ENCODE results near the gene UEVLD. TPM values are rescaled to one million over a fixed set of nuclear protein-coding genes. Genes with fewer than 3 reads are reported as not detected.

Gene UEVLD
- total RNA-seq, 1 experiment from 2014 or later: 31.6 TPM

DNA sequence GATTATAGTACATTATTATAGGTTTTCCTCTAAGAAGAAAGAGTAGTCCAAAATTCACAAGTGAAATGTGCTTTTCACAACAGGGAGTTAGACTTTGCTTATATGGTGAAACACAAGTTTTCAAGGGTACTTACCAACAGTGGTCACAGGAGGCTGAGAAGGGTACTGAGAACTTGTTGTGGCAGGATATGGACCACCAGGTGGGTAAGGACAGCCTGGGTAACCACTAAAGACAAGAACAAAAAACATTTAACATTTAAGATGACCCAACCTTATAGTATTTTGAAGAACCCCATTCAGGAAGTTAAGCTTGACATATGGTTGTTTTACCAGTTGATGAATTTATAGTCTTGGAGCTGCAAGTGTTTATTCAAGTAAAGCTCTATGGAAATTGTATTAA is 86.2 kb downstream of the UEVLD start:
- ChIA-PET CTCF (no interaction called here), POLR2A (ENCODE audit: unreplicated experiment) (interaction anchor here (0.7 kb wide), 1 partner anchor 69 kb away, joined by 3 read pairs; no protein-coding TSS in a partner anchor)
- no peak overlapping the region for H2AFZ ChIP-seq
- no TSS peak for BruUV-seq (replicated peaks)
- H3K4me2 ChIP-seq: no peak overlapping the region
- H3K4me3 ChIP-seq: no peak overlapping the region
- no peaks in the 10 kb centered on the region for H3K4me1 ChIP-seq (replicated peaks; ENCODE audit: insufficient read depth)
- H3K9me2 ChIP-seq (ENCODE audit: insufficient read depth): no peaks in the 10 kb centered on the region
- H3K27me3 ChIP-seq (ENCODE audit: insufficient read depth, low read depth): no peaks in the 10 kb centered on the region
- no peaks in the 10 kb centered on the region for H3K79me2 ChIP-seq (ENCODE audit: low read depth)
- intact Hi-C loops (cut with micrococcal nuclease; ENCODE audit: unreplicated experiment): no loop called here
- H3F3A ChIP-seq (ENCODE audit: insufficient read depth, low read depth): peaks cover 5% of the 10 kb centered on the region; the same call in 1 of the 2 replicates
- peaks cover 57% of the 10 kb centered on the region for H3K36me3 ChIP-seq (ENCODE audit: low read depth)
- H3K9me3 ChIP-seq (ENCODE audit: insufficient read depth, low read depth): no peaks in the 10 kb centered on the region
- no peaks in the 10 kb centered on the region; the same call in 1 of the 2 replicates for H4K20me1 ChIP-seq (ENCODE audit: insufficient read depth)
- no peak overlapping the region for H3K27ac ChIP-seq
- no peak for DNase-seq
- TF ChIP-seq, protein P1, sequence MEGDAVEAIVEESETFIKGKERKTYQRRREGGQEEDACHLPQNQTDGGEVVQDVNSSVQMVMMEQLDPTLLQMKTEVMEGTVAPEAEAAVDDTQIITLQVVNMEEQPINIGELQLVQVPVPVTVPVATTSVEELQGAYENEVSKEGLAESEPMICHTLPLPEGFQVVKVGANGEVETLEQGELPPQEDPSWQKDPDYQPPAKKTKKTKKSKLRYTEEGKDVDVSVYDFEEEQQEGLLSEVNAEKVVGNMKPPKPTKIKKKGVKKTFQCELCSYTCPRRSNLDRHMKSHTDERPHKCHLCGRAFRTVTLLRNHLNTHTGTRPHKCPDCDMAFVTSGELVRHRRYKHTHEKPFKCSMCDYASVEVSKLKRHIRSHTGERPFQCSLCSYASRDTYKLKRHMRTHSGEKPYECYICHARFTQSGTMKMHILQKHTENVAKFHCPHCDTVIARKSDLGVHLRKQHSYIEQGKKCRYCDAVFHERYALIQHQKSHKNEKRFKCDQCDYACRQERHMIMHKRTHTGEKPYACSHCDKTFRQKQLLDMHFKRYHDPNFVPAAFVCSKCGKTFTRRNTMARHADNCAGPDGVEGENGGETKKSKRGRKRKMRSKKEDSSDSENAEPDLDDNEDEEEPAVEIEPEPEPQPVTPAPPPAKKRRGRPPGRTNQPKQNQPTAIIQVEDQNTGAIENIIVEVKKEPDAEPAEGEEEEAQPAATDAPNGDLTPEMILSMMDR (conservative IDR thresholded peaks at IDR 0.05): no peak
- TF ChIP-seq EZH2 (IDR thresholded peaks at IDR 0.05; ENCODE audit: low read depth): no peak

DNA sequence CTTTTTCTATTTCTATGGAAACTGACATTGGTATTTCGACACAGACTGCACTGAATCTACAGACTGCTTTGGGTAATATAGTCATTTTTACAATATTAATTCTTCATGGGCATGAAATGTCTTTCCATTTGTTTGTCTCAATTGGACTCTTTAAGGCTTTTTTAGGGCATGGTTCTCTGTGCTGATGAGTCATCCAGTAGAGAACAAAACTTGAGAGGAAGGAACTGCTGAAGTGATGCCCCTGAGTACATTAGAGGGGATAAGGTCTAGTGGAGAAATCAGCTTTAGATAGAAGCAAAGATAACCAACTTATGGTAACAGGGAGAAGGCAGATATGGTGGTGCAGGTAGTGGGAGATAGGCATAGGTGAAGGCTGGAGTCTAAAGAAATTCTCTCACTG is 86.9 kb downstream of the UEVLD start:
- ChIA-PET POLR2A (ENCODE audit: unreplicated experiment) (interaction anchor here (0.7 kb wide), 1 partner anchor 70 kb away, joined by 3 read pairs; no protein-coding TSS in a partner anchor), CTCF (no interaction called here)
- no peak overlapping the region for H2AFZ ChIP-seq
- no peak overlapping the region for H3K27ac ChIP-seq
- H3K9me3 ChIP-seq (ENCODE audit: insufficient read depth, low read depth): no peaks in the 10 kb centered on the region
- H3K36me3 ChIP-seq (ENCODE audit: low read depth): peaks cover 53% of the 10 kb centered on the region
- no peak overlapping the region for H3K4me2 ChIP-seq
- intact Hi-C loops (cut with micrococcal nuclease; ENCODE audit: unreplicated experiment): no loop called here
- no TSS peak for BruUV-seq (replicated peaks)
- no peak for DNase-seq
- TF ChIP-seq EZH2 (IDR thresholded peaks at IDR 0.05; ENCODE audit: low read depth): no peak
- H3K4me1 ChIP-seq (replicated peaks; ENCODE audit: insufficient read depth): no peaks in the 10 kb centered on the region
- no peak overlapping the region for H3K4me3 ChIP-seq
- no peaks in the 10 kb centered on the region for H3K9me2 ChIP-seq (ENCODE audit: insufficient read depth)
- H3K79me2 ChIP-seq (ENCODE audit: low read depth): no peaks in the 10 kb centered on the region
- H3K27me3 ChIP-seq (ENCODE audit: insufficient read depth, low read depth): no peaks in the 10 kb centered on the region
- H4K20me1 ChIP-seq (ENCODE audit: insufficient read depth): no peaks in the 10 kb centered on the region; the same call in 1 of the 2 replicates
- H3F3A ChIP-seq (ENCODE audit: insufficient read depth, low read depth): peaks cover 5% of the 10 kb centered on the region; the same call in 1 of the 2 replicates

DNA sequence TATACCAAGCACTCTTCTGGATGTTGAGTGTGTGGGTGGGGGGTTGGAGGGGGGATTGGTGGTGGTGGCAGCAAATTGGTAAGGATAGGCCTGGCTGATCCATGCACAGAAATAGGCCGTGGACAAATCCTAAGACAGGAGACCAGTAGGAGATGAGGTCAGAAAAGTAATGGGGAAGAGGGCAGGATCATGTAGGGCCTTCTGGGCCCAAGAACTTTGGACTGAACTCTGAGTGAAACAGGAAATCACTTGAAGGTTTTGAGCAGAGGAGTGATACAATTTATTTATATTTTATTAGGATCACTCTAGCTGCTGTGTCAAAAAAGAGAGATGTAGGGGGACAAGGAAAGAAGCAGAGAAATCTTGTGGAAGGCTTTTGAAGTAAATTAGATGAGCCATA is 90.5 kb downstream of the UEVLD start:
- DNase-seq: no peak
- H3K36me3 ChIP-seq (ENCODE audit: low read depth): peaks cover 56% of the 10 kb centered on the region
- CTCF ChIA-PET: no interaction called here
- H3K9me2 ChIP-seq (ENCODE audit: insufficient read depth): no peaks in the 10 kb centered on the region
- no peak overlapping the region for H2AFZ ChIP-seq
- H3K4me1 ChIP-seq (replicated peaks; ENCODE audit: insufficient read depth): peaks cover 14% of the 10 kb centered on the region
- POLR2A ChIA-PET (ENCODE audit: unreplicated experiment): no interaction called here
- no peaks in the 10 kb centered on the region for H3K9me3 ChIP-seq (ENCODE audit: insufficient read depth, low read depth)
- H3K4me3 ChIP-seq: no peak overlapping the region
- H3K79me2 ChIP-seq (ENCODE audit: low read depth): no peaks in the 10 kb centered on the region
- BruUV-seq (replicated peaks): no TSS peak
- intact Hi-C loops (cut with micrococcal nuclease; ENCODE audit: unreplicated experiment): no loop called here
- H4K20me1 ChIP-seq (ENCODE audit: insufficient read depth): no peaks in the 10 kb centered on the region
- no peak overlapping the region for H3K4me2 ChIP-seq
- H3F3A ChIP-seq (ENCODE audit: insufficient read depth, low read depth): peaks cover 17% of the 10 kb centered on the region
- TF ChIP-seq EZH2 (IDR thresholded peaks at IDR 0.05; ENCODE audit: low read depth): no peak
- TF ChIP-seq, protein P1 (conservative IDR thresholded peaks at IDR 0.05): no peak
- no peak overlapping the region for H3K27ac ChIP-seq
- H3K27me3 ChIP-seq (ENCODE audit: insufficient read depth, low read depth): no peaks in the 10 kb centered on the region

DNA sequence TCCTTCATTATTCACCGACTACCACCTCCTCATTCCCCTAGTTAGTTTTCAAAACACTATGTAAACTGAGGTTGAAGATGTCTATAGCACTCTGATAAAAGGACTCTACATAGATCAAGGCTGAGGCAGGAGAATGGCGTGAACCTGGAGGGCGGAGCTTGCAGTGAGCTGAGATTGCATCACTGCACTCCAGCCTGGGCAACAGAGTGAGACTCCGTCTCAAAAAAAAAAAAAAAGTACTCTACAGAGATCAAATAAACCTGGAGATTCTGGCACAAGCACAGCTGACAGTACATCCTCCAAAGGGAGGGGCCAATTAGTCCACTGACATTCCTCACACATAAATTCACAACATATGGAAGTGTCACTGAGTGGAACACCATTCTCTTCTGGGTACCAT is 92.8 kb downstream of the UEVLD start:
- H3F3A ChIP-seq (ENCODE audit: insufficient read depth, low read depth): peaks cover 24% of the 10 kb centered on the region
- no peaks in the 10 kb centered on the region for H3K9me3 ChIP-seq (ENCODE audit: insufficient read depth, low read depth)
- no peaks in the 10 kb centered on the region for H4K20me1 ChIP-seq (ENCODE audit: insufficient read depth)
- H3K4me1 ChIP-seq (replicated peaks; ENCODE audit: insufficient read depth): peaks cover 38% of the 10 kb centered on the region
- BruUV-seq (replicated peaks): no TSS peak
- H3K27ac ChIP-seq: no peak overlapping the region
- no peaks in the 10 kb centered on the region for H3K27me3 ChIP-seq (ENCODE audit: insufficient read depth, low read depth)
- intact Hi-C loops (cut with micrococcal nuclease; ENCODE audit: unreplicated experiment): no loop called here
- no peaks in the 10 kb centered on the region for H3K9me2 ChIP-seq (ENCODE audit: insufficient read depth)
- H3K4me3 ChIP-seq: no peak overlapping the region
- no peak for DNase-seq
- no peaks in the 10 kb centered on the region for H3K79me2 ChIP-seq (ENCODE audit: low read depth)
- ChIA-PET POLR2A (ENCODE audit: unreplicated experiment) (no interaction called here), CTCF (no interaction called here)
- no peak overlapping the region for H3K4me2 ChIP-seq
- H3K36me3 ChIP-seq (ENCODE audit: low read depth): peaks cover 37% of the 10 kb centered on the region
- H2AFZ ChIP-seq: no peak overlapping the region
- TF ChIP-seq EZH2 (IDR thresholded peaks at IDR 0.05; ENCODE audit: low read depth): no peak
- TF ChIP-seq, protein P1 (conservative IDR thresholded peaks at IDR 0.05): no peak

Data from PC-9 (cell line).